OCI-M1 (cell line): ENCODE measurements around the gene SMIM44.
A peak's percentile ranks its signal among the peaks of the same experiment; 100 is the strongest.

Experiments
- DNase-seq: peaks from one replicate; lab custom pipeline; 2025; lab: John Stamatoyannopoulos, UW

SMIM44 gene

GRCh38 chr19:3500429-3501101, 17.3 kb upstream of the SMIM44 start, which contains the start of gene DOHH:
Gene DOHH, minus strand, starts transcription at chr19:3500674. Its CDS starts 3,860 bp downstream, at chr19:3496814.
- peak; percentile 95 for DNase-seq

GRCh38 chr19:3499738-3500428, 16.6 kb upstream of the SMIM44 start:
- DNase-seq, result no peak

- DNase-seq, result no peak
Observed at GRCh38 chr19:3497757-3498520, 14.7 kb upstream of the SMIM44 start.

DNA sequence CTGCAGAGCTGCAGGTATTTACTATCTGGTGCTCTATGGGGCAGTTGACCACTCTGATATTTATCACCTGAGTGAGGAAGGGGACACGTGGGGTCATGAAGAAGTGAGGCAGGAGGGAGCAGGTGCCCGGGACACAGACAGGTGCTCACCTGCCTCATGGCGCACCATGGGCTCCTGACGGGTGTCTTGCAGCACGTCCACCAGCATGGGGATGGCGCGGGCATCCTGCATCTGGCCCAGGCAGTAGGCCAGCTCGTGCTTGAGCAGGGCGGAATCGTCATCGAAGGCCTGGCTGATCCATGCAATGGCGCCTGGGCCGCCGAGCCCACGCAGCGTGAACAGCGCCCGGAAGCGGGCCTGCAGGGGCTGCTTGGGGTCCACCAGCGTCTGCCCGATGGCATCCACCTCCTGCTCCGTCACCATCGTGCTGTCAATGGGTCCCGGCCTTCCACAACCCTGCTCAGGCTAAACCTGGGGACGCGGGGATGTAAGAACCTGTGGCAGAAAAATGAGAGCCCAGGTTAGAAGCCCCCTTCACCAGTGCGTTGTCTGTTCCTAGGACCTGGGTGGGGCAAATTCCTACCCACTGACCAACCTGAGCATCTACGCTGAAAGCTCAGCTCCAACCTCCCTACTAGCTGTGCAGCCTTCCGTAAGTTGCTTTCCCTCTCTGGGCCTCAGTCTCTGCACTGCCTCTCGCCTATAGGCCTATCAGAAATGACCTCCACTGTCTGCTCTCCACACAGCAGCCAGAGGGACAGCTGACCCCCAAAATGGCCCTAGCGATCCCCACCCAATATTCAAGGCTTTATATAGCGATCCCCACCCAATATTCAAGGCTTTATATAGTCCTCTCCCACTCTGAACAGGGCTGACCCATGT, 13.4 kb upstream of the SMIM44 start:
- no peak for DNase-seq

DNA sequence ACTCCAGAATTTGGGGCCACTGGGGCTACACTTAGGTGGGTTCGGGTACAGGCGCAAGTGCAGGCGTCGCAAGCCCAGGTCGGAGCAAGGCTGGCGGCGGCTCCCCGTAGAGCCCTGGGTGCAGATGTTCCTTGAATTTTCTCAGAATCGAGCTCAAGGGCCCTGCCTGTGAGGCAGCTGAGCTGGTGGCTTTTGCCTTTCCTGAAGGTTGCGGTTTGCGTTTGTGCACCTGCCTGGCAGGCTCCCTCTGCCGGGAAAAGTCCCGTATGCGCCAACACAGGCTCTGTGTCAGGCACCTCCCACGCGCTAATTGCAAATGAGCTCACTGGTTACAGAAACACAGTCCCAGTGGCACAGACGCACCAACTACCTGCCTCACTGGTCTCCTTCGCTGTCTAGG, 11.3 kb upstream of the SMIM44 start:
- DNase-seq, result no peak

DNA sequence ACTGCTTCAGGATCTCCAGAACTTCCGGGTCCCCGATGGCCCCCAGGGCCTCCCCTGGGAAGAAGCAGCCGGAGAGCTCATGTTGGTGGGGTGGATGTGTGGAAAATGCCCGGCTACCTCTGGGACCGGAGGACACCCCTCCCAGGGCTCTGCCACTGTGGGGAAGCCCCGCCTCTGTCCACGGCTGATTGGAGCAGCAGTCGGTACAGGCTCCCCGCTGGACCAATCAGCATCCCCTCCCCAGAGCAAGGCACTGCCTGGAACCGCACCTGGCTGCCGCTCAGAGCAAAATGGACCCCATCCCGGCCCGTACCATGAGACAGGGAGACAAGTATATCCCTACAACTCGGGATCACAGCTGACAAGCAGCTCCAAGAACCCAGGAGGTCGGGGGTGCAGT, 10.8 kb upstream of the SMIM44 start:
- DNase-seq, result no peak

DNA sequence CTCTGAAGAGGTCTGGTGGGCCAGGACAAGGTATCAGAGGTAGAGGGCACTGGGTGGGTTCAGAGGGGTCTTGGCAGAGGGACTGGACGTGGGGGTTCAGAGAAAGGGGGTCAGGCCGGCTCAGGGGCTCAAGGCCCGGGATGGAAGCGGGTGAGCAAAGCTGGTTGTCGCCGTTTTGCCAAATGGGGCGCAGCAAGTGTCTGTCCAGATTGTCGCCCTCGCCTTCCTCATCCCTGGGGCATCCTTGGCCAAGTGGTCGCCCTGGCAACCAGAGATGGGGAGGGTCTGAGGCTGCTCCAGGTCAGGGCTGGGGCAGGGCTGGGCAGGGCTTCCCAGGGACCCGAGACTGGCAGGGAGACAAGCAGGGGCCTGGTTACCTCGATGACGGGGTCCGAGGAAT, 10.4 kb upstream of the SMIM44 start:
- DNase-seq, result no peak

DNA sequence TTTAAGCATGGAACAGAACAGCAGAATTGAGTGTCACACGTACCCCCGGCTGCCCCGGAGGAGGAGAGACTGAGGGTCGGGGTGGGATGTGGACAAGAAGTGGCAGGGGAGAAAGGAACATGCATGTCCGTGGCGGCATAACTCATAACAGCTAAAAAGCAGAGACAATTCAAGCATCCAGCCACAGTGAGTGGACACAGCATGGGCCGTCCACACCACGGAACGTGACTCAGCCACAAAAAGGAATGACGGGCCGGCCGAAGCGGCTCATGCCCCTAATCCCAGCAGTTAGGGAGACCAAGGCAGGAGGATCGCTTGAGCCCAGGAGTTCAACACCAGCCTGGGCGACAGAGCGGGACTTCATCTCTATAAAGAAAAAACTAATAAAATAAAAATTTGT, 9.7 kb upstream of the SMIM44 start:
- DNase-seq, result no peak

- no peak for DNase-seq
Observed at GRCh38 chr19:3492131-3492839, 9.0 kb upstream of the SMIM44 start.

DNA sequence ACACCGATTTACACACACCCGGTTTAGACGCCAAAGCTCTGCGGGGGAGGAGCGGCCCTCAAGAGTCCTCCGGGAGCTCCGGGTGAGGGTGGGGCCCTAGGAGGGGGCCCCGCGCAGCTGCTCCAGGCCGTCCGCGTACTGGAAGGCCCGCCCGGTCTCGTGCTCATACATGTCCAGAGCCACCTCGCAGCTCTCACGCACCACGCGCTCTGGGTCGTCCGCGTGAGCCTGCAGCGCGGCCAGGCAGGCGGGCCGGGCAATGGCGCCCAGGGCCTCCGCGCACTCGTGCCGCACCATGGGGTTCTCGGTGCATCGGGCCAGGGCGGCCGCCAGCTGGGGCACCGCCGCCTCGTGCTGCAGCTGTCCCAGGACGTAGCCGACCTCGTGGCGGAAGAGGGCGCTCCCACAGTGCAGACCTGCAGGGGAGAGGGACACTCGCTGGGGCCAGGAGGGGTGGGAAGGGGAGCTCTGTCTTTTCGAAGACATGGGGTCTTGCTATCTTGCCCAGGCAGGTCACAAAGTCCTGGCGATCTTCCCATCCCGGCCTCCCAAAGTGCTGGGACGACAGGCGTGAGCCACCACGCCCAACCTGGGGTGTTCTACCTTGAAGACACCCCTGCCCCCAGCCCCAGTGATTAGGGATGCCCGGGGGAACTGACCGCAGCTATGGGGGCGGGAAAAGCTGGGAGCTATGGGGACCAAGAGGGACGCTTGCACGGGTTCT, 8.3 kb upstream of the SMIM44 start:
- no peak for DNase-seq

GRCh38 chr19:3482507-3483225, 575 bp downstream of the SMIM44 start:
- DNase-seq, result no peak

- no peak for DNase-seq
Observed at GRCh38 chr19:3481241-3482090, 1.8 kb downstream of the SMIM44 start.

GRCh38 chr19:3480383-3481091, 2.7 kb downstream of the SMIM44 start, which contains the start of gene SMIM24:
Gene SMIM24, minus strand, starts transcription at chr19:3480525. Its CDS starts 62 bp downstream, at chr19:3480463.
- no peak for DNase-seq

GRCh38 chr19:3479834-3480215, 3.4 kb downstream of the SMIM44 start:
- DNase-seq, result peak; percentile 36

DNA sequence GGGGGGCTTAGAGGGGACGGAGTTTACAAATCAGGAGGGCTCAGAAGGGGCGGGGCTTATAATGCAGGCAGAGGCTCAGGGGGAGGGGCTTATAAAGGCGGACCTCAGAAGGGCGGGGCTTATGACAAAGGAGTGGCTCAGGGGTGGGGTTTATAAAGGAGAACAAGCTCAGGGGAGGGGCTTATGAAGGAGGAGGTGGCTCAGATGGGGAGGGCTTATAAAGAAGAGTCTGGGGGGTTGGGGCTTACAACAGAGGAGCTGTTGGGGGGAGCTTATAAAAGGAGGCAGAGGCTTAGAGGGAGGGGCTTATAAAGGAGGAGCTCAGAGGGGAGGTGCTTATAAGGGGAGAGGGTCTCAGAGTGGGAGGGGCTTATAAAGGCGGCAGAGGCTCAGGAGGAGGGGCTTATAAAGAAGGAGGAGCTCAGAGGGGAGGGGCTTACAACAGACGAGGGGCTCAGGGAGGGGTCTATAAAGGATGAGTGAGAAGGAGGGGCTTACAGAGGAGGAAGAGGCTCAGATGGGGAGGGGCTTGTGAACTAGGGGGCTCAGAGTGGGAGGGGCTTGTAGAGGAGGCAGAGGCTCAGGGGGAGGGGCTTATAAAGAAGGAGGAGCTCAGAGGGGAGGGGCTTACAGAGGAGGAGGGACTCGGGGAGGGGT, 3.9 kb downstream of the SMIM44 start:
- DNase-seq, result peak; percentile 78

DNA sequence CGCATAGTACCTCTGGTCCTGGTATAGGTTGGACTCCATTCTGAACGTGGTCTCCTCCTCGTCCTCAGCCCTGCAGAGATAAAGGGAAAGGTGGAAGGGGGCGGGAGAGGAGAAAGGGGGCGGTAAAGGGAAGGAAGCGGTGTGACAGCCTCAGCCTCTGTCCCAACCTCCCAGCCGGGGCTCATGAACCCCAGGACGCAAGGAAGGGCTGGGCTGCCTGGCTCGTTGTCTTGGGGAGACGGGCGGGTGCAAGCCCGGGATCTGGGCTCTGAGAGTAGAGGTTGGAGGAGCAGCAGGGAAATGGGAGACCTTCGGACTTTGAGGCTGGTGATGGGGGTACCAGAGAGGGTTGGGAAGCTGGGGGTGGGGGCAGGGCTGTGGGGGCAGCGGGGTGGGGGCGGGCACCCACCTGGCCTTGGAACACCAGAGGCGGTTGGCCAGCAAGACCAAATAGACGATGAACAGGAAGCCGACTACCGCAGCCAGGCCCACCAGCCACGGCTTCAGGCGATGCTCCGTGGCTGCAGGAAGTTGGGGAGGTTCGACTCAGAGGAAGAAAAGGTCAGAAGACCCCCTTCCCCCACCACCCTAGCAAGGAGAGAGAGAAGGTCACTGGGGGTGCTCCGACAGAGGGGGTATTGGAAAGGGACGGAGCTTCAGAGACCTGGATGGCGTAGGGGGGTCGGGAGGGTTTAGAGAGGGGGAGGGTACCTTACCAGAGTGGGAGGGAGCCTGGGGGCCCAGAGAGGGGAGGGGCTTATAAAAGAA, 4.6 kb downstream of the SMIM44 start:
- DNase-seq, result no peak

- no peak for DNase-seq
Observed at GRCh38 chr19:3477951-3478350, 5.3 kb downstream of the SMIM44 start.
